ACC112 (cell line): ENCODE data around the gene ACTR3.

Source experiments
- H2AFZ ChIP-seq: fragments of 200-600 bp; sonication (generic); one replicate; pipeline ENCODE4 v1.6.0; 2017; ENCODE audit warnings: antibody characterized with exemption, low read length; ENCODE audit not compliant: unreplicated experiment
- H3K27ac ChIP-seq: fragments of 200-600 bp; sonication (generic); 2 replicates; pipeline ENCODE4 v1.5.1; 2014; ENCODE audit warnings: low read depth, mild to moderate bottlenecking, antibody characterized with exemption, low read length, moderate library complexity
- H3K27me3 ChIP-seq: fragments of 200-600 bp; sonication (generic); 2 replicates; pipeline ENCODE4 v1.6.1; 2014; ENCODE audit warnings: mild to moderate bottlenecking, antibody characterized with exemption, low read length, moderate library complexity, mixed read lengths; ENCODE audit not compliant: insufficient read depth
- H3K36me3 ChIP-seq: fragments of 200-600 bp; sonication (generic); 2 replicates; pipeline ENCODE4 v1.6.1; 2016; ENCODE audit warnings: mild to moderate bottlenecking, antibody characterized with exemption, low read length, moderate library complexity, mixed read lengths; ENCODE audit not compliant: insufficient read depth
- H3K4me1 ChIP-seq: fragments of 200-600 bp; sonication (generic); one replicate; pipeline ENCODE4 v1.6.1; 2016; ENCODE audit warnings: low read length, mixed read lengths; ENCODE audit not compliant: insufficient read depth, unreplicated experiment, control insufficient read depth
- H3K4me3 ChIP-seq: fragments of 200-600 bp; sonication (generic); 2 replicates; pipeline ENCODE4 v1.5.1; 2014; ENCODE audit warnings: mild to moderate bottlenecking, low read depth, low read length
- H3K79me2 ChIP-seq: fragments of 200-600 bp; sonication (generic); one replicate; pipeline ENCODE4 v1.6.0; 2016; ENCODE audit warnings: low read length; ENCODE audit not compliant: control insufficient read depth, unreplicated experiment, insufficient read depth

The ACTR3 gene

DNA sequence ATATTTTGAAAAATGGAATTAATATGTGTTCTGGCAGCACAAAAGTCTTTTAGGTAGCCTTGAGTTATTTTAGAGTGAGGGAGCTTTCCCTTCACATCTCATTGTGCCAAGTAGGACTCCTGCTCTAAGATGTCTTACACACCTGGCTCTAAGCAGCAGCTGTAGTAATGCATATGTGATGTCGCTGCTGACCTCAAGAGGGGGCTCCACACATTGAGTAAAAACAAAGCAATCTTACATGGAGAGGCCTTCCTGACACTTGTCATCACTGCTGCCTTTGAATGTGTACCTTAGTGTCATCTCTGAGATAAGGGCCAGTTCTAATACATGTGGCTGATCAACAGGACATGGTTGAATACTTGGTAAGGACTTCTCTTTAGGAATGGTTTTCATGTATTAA lies 75.8 kb downstream of the ACTR3 start:
- Histone ChIP-seq H3K4me1 (peaks cover 15% of the 10 kb centered on the region), H3K36me3 (peaks cover 2% of the 10 kb centered on the region; the same call in 1 of the 2 replicates), H2AFZ (no peak overlapping the region), H3K4me3 (no peak overlapping the region), H3K79me2 (no peaks in the 10 kb centered on the region), H3K27ac (no peak overlapping the region), H3K27me3 (no peaks in the 10 kb centered on the region)

DNA sequence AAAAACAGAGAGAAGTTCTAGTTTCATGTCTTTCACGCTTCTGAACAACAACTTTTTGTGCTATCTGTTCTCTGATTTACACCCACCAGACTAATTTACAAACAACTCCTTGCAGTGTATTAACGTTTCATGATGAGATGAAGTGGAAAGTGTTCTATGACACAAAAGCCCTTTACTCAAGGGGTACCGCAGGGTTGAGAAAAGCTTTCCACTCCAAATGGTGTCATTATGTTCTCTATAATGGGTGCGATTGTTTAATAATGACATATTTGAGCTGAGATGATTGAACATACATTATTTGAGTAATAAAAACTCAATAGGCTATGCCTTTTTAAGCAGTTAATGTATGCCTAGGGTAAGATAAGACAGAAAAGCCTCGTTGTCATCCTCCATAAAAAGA lies 76.3 kb downstream of the ACTR3 start:
- Histone ChIP-seq H3K79me2 (no peaks in the 10 kb centered on the region), H3K27ac (no peak overlapping the region), H3K27me3 (no peaks in the 10 kb centered on the region), H3K36me3 (peaks cover 2% of the 10 kb centered on the region; the same call in 1 of the 2 replicates), H2AFZ (no peak overlapping the region), H3K4me3 (no peak overlapping the region), H3K4me1 (peaks cover 15% of the 10 kb centered on the region)

DNA sequence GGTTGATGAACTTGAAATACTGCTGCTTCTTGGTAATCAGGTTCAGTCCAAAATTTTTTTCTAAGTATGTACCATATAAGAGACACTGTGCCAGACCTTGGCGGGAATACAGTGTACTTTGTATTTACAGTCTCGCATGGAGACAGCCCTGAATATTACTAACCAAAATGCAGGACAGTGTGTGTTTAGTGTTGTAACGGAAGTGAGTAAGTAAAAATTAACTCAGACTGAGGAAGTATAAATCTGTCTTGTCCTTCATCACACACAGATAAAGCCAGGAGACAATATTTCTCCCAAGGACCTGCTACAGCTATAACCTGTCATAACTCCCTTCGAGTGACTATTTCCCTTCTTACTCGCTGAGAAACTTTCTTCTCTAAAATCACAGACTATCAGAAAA lies 76.9 kb downstream of the ACTR3 start:
- no peak overlapping the region for H3K27ac ChIP-seq
- peaks cover 2% of the 10 kb centered on the region; the same call in 1 of the 2 replicates for H3K36me3 ChIP-seq
- H2AFZ ChIP-seq: no peak overlapping the region
- H3K79me2 ChIP-seq: no peaks in the 10 kb centered on the region
- peaks cover 15% of the 10 kb centered on the region for H3K4me1 ChIP-seq
- no peaks in the 10 kb centered on the region for H3K27me3 ChIP-seq
- no peak overlapping the region for H3K4me3 ChIP-seq

DNA sequence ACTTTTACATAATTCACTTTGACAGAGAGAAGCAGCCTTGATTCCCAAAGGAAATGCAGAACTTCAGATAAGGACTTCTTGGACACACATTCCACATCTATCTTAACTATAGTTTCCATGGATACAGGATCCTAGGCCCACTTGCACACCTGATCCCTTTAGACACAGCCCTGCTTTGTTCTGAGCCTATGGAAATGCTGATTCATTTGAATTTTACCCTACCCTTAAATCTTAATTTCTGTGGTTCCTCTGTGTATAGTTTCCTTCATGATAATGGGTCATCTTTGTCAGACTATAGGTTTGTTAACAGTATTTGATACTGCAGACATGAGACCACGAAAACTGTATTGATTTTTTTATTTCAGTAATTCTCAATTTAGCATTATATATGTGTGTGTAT lies 77.4 kb downstream of the ACTR3 start:
- Histone ChIP-seq H3K79me2 (no peaks in the 10 kb centered on the region), H3K27ac (no peak overlapping the region), H3K36me3 (peaks cover 2% of the 10 kb centered on the region; the same call in 1 of the 2 replicates), H3K27me3 (no peaks in the 10 kb centered on the region), H3K4me1 (peaks cover 11% of the 10 kb centered on the region), H3K4me3 (no peak overlapping the region), H2AFZ (no peak overlapping the region)

DNA sequence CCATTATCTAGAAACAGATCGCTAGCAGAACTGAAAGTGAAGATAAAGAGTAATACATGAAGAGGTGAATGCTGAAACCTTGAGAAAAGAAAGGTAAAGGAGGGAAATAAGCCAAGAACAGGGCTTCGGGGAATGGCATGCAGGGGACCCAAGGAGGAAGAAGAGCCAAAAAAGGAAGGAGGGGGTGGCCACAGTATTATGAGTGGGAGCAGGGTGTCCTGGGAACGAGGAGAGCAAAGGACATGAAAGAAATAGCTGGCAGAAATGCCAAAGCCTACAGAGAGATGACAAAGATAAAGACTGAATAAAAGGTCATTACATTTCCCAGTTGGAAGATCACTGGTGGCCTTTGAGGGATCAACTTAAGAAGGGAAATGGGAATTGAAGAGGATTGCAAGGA lies 82.9 kb downstream of the ACTR3 start:
- Histone ChIP-seq H3K27ac (no peak overlapping the region), H3K27me3 (no peaks in the 10 kb centered on the region), H3K79me2 (no peaks in the 10 kb centered on the region), H2AFZ (no peak overlapping the region), H3K4me3 (no peak overlapping the region), H3K36me3 (peaks cover 2% of the 10 kb centered on the region), H3K4me1 (no peaks in the 10 kb centered on the region)

DNA sequence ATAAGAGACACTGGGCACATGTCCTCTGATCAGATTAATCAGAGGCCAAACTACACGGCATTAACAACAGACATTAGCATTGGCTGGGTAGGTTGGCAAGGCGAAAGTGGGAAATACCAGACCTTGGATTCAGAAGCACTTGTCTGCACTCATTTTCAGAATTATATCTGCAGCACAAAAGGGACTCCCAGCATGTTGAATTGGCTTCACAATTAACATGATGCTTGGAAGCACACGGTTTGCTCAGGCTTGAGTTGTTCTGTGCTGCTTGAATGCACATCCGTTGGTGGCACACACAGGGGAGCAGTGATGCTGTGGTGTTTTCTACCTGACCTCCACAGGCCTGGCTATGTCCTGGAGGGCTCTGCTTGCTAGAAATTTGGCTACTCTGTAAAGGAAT lies 83.9 kb downstream of the ACTR3 start:
- Histone ChIP-seq H3K27ac (no peak overlapping the region), H3K36me3 (peaks cover 4% of the 10 kb centered on the region), H3K27me3 (no peaks in the 10 kb centered on the region), H3K79me2 (no peaks in the 10 kb centered on the region), H2AFZ (no peak overlapping the region), H3K4me1 (no peaks in the 10 kb centered on the region), H3K4me3 (no peak overlapping the region)

DNA sequence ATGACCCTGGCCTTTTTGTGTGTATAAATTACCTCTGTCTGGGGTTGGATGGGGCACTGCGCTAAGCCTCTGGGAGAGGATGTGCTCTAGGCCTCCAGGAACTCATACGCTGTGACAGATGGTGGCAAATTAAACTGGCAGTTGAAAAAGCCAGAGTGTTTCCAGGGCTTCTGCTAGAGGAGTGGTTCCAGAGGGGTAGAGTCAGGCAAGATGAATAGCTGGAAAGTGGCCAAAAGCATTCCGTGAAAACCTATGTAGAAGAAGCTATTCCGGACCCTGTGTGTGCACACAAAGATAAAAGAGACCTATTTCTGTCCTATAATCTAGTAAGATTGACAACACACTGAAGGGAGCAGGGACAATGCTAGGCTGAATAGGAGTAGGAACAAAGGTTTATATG lies 84.8 kb downstream of the ACTR3 start:
- no peaks in the 10 kb centered on the region for H3K27me3 ChIP-seq
- no peak overlapping the region for H2AFZ ChIP-seq
- H3K27ac ChIP-seq: no peak overlapping the region

DNA sequence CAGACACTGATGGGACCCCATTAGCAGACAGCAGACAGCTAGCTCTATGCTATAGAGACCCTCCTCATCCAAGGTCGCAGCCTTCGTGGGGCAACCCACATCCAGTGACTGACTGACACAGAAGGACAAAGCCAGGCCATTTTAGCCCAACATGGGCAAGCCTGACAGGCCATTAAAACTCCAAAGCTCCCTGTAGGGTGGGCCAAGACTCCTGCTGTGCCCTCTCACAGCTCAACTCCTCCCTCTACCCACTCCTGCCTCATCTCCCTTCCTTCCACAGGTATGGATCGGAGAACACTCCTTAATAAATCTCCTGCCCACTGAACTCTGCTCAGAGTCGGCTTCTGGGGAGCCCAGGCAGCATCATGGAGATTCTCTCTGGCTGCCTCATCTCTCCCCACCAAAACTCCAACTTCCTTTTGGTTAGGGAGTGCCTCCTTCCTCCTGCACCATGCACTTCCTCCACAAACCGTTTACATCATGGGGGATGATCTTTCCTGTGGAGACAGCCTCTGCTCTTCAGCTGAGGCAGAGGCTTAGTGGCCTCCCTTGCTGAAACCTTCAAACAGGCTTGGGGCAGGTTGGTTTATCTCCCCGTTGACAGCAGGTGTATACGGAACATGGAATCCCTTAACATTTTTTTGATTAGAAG lies 86.5 kb downstream of the ACTR3 start:
- H3K79me2 ChIP-seq: no peaks in the 10 kb centered on the region
- peaks cover 5% of the 10 kb centered on the region for H3K36me3 ChIP-seq
- H3K4me3 ChIP-seq: no peak overlapping the region
- H3K27ac ChIP-seq: no peak overlapping the region
- no peaks in the 10 kb centered on the region for H3K27me3 ChIP-seq
- no peak overlapping the region for H2AFZ ChIP-seq
- H3K4me1 ChIP-seq: peaks cover 10% of the 10 kb centered on the region

More for the DNA sequence above, 84.8 kb downstream of the ACTR3 start:
- no peaks in the 10 kb centered on the region for H3K79me2 ChIP-seq
- no peak overlapping the region for H3K4me3 ChIP-seq
- H3K4me1 ChIP-seq: no peaks in the 10 kb centered on the region
- peaks cover 7% of the 10 kb centered on the region for H3K36me3 ChIP-seq

DNA sequence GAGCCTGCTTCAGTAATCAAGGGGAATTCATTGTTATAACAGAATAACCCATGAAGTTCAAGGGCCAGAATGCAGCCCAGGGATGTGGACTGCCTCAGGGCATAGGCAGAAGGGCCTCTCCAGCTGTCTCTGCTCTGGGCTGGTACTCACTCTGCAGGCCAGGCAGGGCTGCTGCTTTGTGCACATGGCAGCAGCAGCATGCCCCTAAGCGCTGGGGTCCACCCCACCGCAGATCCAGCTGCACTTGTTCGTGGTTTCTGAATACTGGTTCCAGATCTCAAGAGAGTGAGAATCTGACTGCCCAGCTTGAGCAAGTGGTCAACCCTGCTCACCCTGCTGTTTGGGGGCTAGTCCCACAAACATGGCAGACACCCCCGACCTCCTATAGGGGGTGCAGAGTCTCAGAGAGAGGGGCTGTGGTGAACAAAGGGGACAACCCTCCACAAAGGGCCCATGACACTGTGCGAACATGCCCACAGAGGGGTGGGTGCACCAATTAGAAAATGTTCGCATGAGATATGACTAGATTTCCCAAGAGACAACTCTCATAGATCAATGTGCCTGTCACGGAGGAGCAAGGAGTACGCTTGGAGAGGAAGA lies 87.3 kb downstream of the ACTR3 start:
- H3K4me1 ChIP-seq: peaks cover 17% of the 10 kb centered on the region
- no peak overlapping the region for H3K4me3 ChIP-seq
- H3K27me3 ChIP-seq: no peaks in the 10 kb centered on the region
- no peak overlapping the region for H2AFZ ChIP-seq
- H3K27ac ChIP-seq: no peak overlapping the region
- H3K36me3 ChIP-seq: peaks cover 5% of the 10 kb centered on the region
- H3K79me2 ChIP-seq: no peaks in the 10 kb centered on the region

DNA sequence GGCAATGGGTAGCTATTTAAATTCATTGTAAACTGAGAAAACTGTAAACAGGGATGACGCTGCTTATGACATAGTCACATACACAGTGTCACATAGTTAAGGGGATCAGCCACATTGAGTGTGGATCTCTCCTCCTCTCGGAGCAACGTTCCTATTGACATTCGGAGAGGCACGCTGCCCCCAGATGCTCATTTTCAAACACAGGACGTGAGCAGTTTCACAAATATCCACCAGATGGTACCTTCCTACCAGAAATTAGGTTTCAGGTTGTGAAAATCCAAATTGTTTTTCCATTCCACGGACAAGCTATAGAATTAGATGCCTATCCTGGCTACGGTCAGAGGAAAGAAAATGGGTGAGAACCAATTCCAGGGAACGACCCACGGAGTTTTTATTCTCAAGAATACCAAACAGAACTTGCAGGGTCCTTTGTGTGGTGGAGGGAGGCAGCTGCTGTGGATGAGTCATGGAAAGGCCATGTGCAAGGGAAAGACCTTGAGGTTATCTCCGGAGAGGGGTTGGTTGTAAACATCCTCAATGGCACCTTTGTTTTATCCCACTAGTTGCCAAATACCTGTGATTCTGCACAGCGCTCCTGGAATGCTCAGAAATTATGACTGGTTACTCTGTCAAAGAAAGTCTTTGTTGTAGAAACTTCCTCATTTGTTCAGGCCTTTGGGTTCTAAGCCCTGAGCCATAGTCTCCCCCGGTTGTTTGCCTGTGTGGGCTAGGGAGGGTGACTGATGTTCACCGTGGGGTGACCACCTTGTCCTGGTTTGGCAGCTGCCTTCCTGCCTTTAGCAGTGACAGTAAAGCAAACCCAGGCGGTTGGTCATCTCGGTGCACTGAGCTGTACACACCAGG lies 88.0 kb downstream of the ACTR3 start:
- H3K79me2 ChIP-seq: no peaks in the 10 kb centered on the region
- H3K4me3 ChIP-seq: no peak overlapping the region
- H3K27me3 ChIP-seq: no peaks in the 10 kb centered on the region
- H3K4me1 ChIP-seq: peaks cover 17% of the 10 kb centered on the region
- H2AFZ ChIP-seq: no peak overlapping the region
- no peak overlapping the region for H3K27ac ChIP-seq
- H3K36me3 ChIP-seq: peaks cover 5% of the 10 kb centered on the region
